Endothelial cell of umbilical vein (primary cell): ENCODE results near the gene HNRNPLL. TPM values are rescaled to one million over a fixed set of nuclear protein-coding genes. Genes with fewer than 3 reads are reported as not detected.
"Not testable (repeated sequence)": the region's sequence is repeated elsewhere in the genome, so short reads cannot be mapped to it uniquely, and the experiment has no call there.

Experiments used
- BruUV-seq: library from RNA; stranded (reverse); fragments of 400-500 nt; replicated peaks from 2 replicates; lab custom pipeline; 2021; lab: Mats Ljungman, UMichigan
- CTCF ChIA-PET: fragments of 300-600, 350-600 bp; sonication (Branson Sonifier 250); formaldehyde crosslinking; loops from one replicate; lab custom pipeline; 2021; ENCODE audit warnings: antibody characterized with exemption, inconsistent platforms; lab: Charles Lee
- POLR2A ChIA-PET: fragments of 300-600, 350-600 bp; sonication (Branson Sonifier 250); formaldehyde crosslinking; loops from one replicate; lab custom pipeline; 2021; ENCODE audit warnings: antibody characterized with exemption, inconsistent platforms; lab: Charles Lee
- DNase-seq: peaks from one replicate; pipeline ENCODE4 v3.0.0-alpha.2; 2011; ENCODE audit warnings: low read depth, low spot score
- FAIRE-seq: peaks from 2 replicates; lab custom pipeline; 2011; peaks lifted over from hg19 to GRCh38; lab: Jason Lieb, UNC
- H2AFZ ChIP-seq: 2 replicates; pipeline ENCODE4 v1.6.0; 2012; ENCODE audit warnings: low read depth, low read length, control low read depth, inconsistent platforms
- H3K27ac ChIP-seq: 2 replicates; pipeline ENCODE4 v1.5.1; 2011; ENCODE audit warnings: low read depth, mild to moderate bottlenecking, control low read depth, low read length, moderate library complexity; ENCODE audit not compliant: insufficient read depth
- H3K27me3 ChIP-seq, 2 experiments: 2 replicates each; pipeline versions ENCODE4 v1.6.0 to v1.6.1; 2011; ENCODE audit warnings: low read length in 2 of 2, mixed read lengths in 1 of 2; ENCODE audit not compliant: control insufficient read depth in 2 of 2, insufficient read depth in 2 of 2
- H3K36me3 ChIP-seq, 2 experiments: 2 replicates in 1 of 2; 3 replicates in 1 of 2; pipeline ENCODE4 v1.5.1; 2011; ENCODE audit warnings: low read length in 2 of 2, mild to moderate bottlenecking in 1 of 2, moderate library complexity in 1 of 2; ENCODE audit not compliant: control insufficient read depth in 2 of 2, insufficient read depth in 2 of 2; ENCODE audit errors: extremely low read depth in 1 of 2
- H3K4me1 ChIP-seq: 3 replicates; pipeline ENCODE4 v1.5.1; 2011; ENCODE audit warnings: mild to moderate bottlenecking, low read length; ENCODE audit not compliant: control insufficient read depth, insufficient read depth; ENCODE audit errors: extremely low read depth
- H3K4me2 ChIP-seq: 2 replicates; pipeline ENCODE4 v1.6.1; 2011; ENCODE audit warnings: low read length, control low read depth, mixed read lengths; ENCODE audit not compliant: insufficient read depth
- H3K4me3 ChIP-seq, 3 experiments: fragments of 200-600 bp in 1 of 3; sonication (generic), shearing (Covaris generic) in 1 of 3; replicated peaks in 1 of 3; 2 replicates each; pipeline ENCODE4 v1.5.1; 2011 to 2016; ENCODE audit warnings: control low read depth in 3 of 3, low read length in 3 of 3, mild to moderate bottlenecking in 2 of 3, inconsistent platforms in 1 of 3, low read depth in 1 of 3, moderate library complexity in 1 of 3; ENCODE audit not compliant: insufficient read depth in 1 of 3
- H3K79me2 ChIP-seq: 2 replicates; pipeline ENCODE4 v1.6.0; 2012; ENCODE audit warnings: low read length, inconsistent platforms; ENCODE audit not compliant: control insufficient read depth, insufficient read depth
- H3K9ac ChIP-seq: replicated peaks from 2 replicates; pipeline ENCODE3; 2011; ENCODE audit warnings: low read length, control low read depth; ENCODE audit not compliant: insufficient read depth; ENCODE audit errors: extremely low read depth
- H3K9me1 ChIP-seq: replicated peaks from 3 replicates; pipeline ENCODE4 v1.6.0; 2011; ENCODE audit warnings: mild to moderate bottlenecking, low read length; ENCODE audit not compliant: control insufficient read depth, insufficient read depth; ENCODE audit errors: extremely low read depth
- H3K9me3 ChIP-seq: replicated peaks from 2 replicates; pipeline ENCODE4 v1.5.1; 2012; ENCODE audit warnings: low read length, inconsistent platforms; ENCODE audit not compliant: control insufficient read depth, insufficient read depth
- H4K20me1 ChIP-seq: replicated peaks from 2 replicates; pipeline ENCODE3; 2011; ENCODE audit warnings: mild to moderate bottlenecking, low read length; ENCODE audit not compliant: control insufficient read depth, insufficient read depth; ENCODE audit errors: extremely low read depth
- EZH2 ChIP-seq: IDR thresholded peaks from 2 replicates; pipeline ENCODE4 v1.6.1; 2012; ENCODE audit warnings: borderline replicate concordance, low read depth, mild to moderate bottlenecking, moderate library complexity, low read length, inconsistent platforms; ENCODE audit not compliant: severe bottlenecking
- FOS ChIP-seq: IDR thresholded peaks from 2 replicates; pipeline ENCODE4 v1.6.1; 2011; ENCODE audit warnings: mild to moderate bottlenecking, low read length, moderate library complexity, borderline replicate concordance; ENCODE audit not compliant: insufficient read depth
- GATA2 ChIP-seq: IDR thresholded peaks from 2 replicates; pipeline ENCODE4 v1.7.0; 2011; ENCODE audit warnings: low read depth, mild to moderate bottlenecking, moderate library complexity, mixed read lengths, low read length; ENCODE audit not compliant: insufficient read length, insufficient read depth
- JUN ChIP-seq: IDR thresholded peaks from 2 replicates; pipeline ENCODE4 v1.6.1; 2011; ENCODE audit warnings: borderline replicate concordance, low read depth; ENCODE audit not compliant: insufficient read length, insufficient read depth
- MAX ChIP-seq: IDR thresholded peaks from 2 replicates; pipeline ENCODE4 v1.6.1; 2011; ENCODE audit not compliant: insufficient read depth, insufficient read length
- POLR2A ChIP-seq: IDR thresholded peaks from 2 replicates; pipeline ENCODE4 v1.6.1; 2012; ENCODE audit warnings: low read depth, mild to moderate bottlenecking, control low read depth, low read length
- POLR2AphosphoS5 ChIP-seq: IDR thresholded peaks from 2 replicates; pipeline ENCODE4 v1.6.1; 2012; ENCODE audit warnings: low read depth, mild to moderate bottlenecking, control low read depth, low read length, moderate library complexity; ENCODE audit not compliant: insufficient read depth
- dilution Hi-C: fragments of 300-500 bp; cut with MboI; formaldehyde crosslinking; loops from one replicate; pipeline ENCODE4 v1.15.0; 2019; ENCODE audit warnings: low sequenced_read_pairs; ENCODE audit not compliant: extremely low pct_ligation_motif_present
- intact Hi-C: fragments of 100-400 bp; cut with micrococcal nuclease; formaldehyde crosslinking; loops from one replicate; pipeline ENCODE4 v1.10.0; 2022
- polyA plus RNA-seq, 4 experiments: library from polyadenylated mRNA; depleted of rRNA in 3 of 4; stranded (reverse) in 3 of 4; unstranded in 1 of 4; fragments of >200 nt; gene quantifications; 2 replicates each; pipeline versions ENCODE4 v1.2.1 to v1.2.3, GENCODE V29; 2011 to 2012; ENCODE audit warnings: missing spikeins in 1 of 4
- total RNA-seq: library from RNA; stranded (reverse); gene quantifications from 2 replicates; pipeline ENCODE4 v1.2.3, GENCODE V29; 2021
- TF ChIP-seq, protein P1 (sequence below), 2 donors: IDR thresholded peaks; 1 replicate in 1 of 2; 2 replicates in 1 of 2; pipeline ENCODE4 v1.5.1; 2011; ENCODE audit warnings: low read length in 2 of 2, mild to moderate bottlenecking in 2 of 2, moderate library complexity in 2 of 2, control low read depth in 1 of 2, inconsistent platforms in 1 of 2, low read depth in 1 of 2; ENCODE audit not compliant: insufficient read depth in 1 of 2; ENCODE audit errors: extremely low read depth in 1 of 2

Gene HNRNPLL
- total and polyA plus RNA-seq, 2 donors (not counting 3 experiments of a cell fraction or from before 2014, with no cell fraction given), result 19.8 to 56.2 TPM

DNA sequence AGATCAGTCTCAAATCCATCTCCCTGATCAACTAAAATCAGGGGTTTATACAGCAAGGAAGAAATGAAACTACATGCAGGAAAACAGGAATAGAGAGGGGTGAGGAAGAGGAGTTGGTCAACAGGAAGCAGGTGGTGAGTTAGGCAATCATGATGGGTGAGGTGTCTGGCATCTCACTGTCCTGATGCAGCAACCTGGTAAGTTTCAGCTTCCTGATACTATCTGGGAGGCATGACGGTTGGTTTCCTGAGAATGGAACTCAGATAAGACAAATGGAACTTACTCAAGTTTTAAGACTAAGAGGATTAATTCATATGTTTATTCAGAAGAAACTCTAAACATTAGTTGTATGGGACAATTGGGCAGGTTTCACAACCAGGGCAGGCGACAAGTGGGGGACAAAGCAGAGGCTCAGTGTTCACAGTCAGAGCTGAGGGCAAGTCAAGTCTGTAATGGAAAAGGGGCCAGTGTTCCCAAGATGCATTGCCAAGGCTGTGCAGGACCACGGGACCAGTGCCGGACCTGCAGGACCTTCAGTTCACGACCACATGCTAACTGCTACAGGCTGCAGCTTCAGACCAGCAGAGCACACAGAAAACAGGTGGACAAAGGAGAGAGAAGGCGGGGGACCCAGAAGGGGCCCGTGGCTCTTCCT lies 45.5 kb upstream of the HNRNPLL start:
- Histone ChIP-seq H3K4me3 (no peak overlapping the region), H4K20me1 (no peaks in the 10 kb centered on the region), H3K36me3 (no peaks in the 10 kb centered on the region), H3K9me3 (no peaks in the 10 kb centered on the region), H3K4me1 (no peaks in the 10 kb centered on the region), H3K79me2 (no peaks in the 10 kb centered on the region), H3K27me3 (peaks cover 0 to 2% of the 10 kb centered on the region in 2 experiments), H3K9ac (no peak overlapping the region), H3K9me1 (no peaks in the 10 kb centered on the region), H3K4me2 (no peak overlapping the region), H3K27ac (no peak overlapping the region), H2AFZ (no peak overlapping the region)
- FAIRE-seq (no peak), DNase-seq (no peak)
- CTCF ChIA-PET, result interaction anchor here (1.2 kb wide), 1 partner anchor 45 kb away, joined by 3 read pairs; no protein-coding TSS in a partner anchor
- intact Hi-C loops, result no loop called here
- dilution Hi-C loops, result no loop called here
- TF ChIP-seq POLR2A (no peak), FOS (no peak), EZH2 (no peak), MAX (no peak), POLR2AphosphoS5 (no peak), GATA2 (no peak), JUN (no peak)
- TF ChIP-seq, protein P1, sequence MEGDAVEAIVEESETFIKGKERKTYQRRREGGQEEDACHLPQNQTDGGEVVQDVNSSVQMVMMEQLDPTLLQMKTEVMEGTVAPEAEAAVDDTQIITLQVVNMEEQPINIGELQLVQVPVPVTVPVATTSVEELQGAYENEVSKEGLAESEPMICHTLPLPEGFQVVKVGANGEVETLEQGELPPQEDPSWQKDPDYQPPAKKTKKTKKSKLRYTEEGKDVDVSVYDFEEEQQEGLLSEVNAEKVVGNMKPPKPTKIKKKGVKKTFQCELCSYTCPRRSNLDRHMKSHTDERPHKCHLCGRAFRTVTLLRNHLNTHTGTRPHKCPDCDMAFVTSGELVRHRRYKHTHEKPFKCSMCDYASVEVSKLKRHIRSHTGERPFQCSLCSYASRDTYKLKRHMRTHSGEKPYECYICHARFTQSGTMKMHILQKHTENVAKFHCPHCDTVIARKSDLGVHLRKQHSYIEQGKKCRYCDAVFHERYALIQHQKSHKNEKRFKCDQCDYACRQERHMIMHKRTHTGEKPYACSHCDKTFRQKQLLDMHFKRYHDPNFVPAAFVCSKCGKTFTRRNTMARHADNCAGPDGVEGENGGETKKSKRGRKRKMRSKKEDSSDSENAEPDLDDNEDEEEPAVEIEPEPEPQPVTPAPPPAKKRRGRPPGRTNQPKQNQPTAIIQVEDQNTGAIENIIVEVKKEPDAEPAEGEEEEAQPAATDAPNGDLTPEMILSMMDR (IDR thresholded peaks at IDR 0.05; ENCODE audit: extremely low read depth in 1 of 2, insufficient read depth in 1 of 2, low read depth in 1 of 2, low read length in 2 of 2), result no peak
- no TSS peak for BruUV-seq
- POLR2A ChIA-PET, result no interaction called here

DNA sequence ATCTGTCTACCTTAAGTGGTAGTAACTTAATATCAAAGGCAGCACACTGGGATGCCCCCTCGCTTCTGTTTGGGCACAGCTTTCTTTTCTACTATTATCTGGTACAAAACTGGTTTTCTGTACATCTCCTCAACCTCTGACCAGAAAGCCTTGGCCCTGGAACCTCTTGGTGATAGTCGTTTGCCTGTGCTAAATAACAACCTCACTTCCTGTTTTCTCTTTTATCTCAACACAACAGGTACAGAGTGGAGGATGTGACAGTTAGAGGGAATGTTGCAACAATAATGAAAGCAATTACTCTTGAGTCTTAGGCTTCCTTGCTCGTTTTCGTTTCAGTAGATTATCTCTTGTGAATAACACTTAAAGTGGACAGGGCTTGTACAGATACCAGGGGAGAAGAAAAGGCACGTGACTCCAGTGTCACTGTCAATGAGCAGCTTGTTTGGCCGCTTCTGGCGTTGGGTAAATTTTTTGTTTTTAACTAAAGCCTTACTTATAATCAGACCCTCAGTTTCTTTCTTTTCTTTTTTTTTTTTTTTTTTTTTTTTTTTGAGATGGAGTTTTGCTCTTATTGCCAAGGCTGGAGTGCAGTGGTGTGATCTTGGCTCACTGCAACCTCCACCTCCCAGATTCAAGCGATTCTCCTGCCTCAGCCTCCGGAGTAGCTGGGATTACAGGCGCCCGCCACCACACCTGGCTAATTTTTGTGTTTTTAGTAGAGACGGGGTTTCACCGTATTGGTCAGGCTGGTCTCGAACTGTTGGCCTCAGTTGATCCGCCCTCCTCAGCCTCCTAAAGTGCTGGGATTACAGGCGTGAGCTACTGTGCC lies 41.2 kb upstream of the HNRNPLL start:
- H2AFZ ChIP-seq, H3K9me3 ChIP-seq, H3K9ac ChIP-seq, dilution Hi-C loops, H3K27me3 ChIP-seq, H3K27ac ChIP-seq, intact Hi-C loops, CTCF ChIA-PET, H3K4me3 ChIP-seq, H3K79me2 ChIP-seq, H4K20me1 ChIP-seq, DNase-seq, H3K9me1 ChIP-seq, BruUV-seq, H3K4me1 ChIP-seq, H3K36me3 ChIP-seq, POLR2A ChIA-PET, FAIRE-seq, H3K4me2 ChIP-seq: not testable (repeated sequence)
